ENCODE data around the gene ERC2. TPM values are rescaled to one million over a fixed set of nuclear protein-coding genes. Genes with fewer than 3 reads are reported as not detected.

Gene ERC2
- polyA plus RNA-seq, 2 of the 4 experiments (the other 2 are of a cell fraction): 0.16 TPM; not detected in 1

- Histone ChIP-seq H3K4me3 (no peak overlapping the region), H3K27ac (no peak overlapping the region), H3K4me2 (no peak overlapping the region), H3K9me3 (no peaks in the 10 kb centered on the region), H3K4me1 (no peaks in the 10 kb centered on the region)
- no peak for FAIRE-seq
- ChIA-PET CTCF (no interaction called here), POLR2A (no interaction called here)
- TF ChIP-seq GATA3 (IDR thresholded peaks at IDR 0.05; ENCODE audit: borderline replicate concordance): no peak
- TF ChIP-seq EHMT2 (IDR thresholded peaks at IDR 0.05; ENCODE audit: low read depth): no peak
- TF ChIP-seq POLR2A (IDR thresholded peaks at IDR 0.05; ENCODE audit: low read length): no peak
- no peak for TF ChIP-seq MAFK (IDR thresholded peaks at IDR 0.05; ENCODE audit: partially characterized antibody)
- TF ChIP-seq HMGXB4 (CRISPR knock-in tag; IDR thresholded peaks at IDR 0.05; ENCODE audit: borderline replicate concordance): no peak
- TF ChIP-seq MAZ (IDR thresholded peaks at IDR 0.05; ENCODE audit: borderline replicate concordance, low read depth, low read length): no peak
- no peak for TF ChIP-seq CBX2 (IDR thresholded peaks at IDR 0.05; ENCODE audit: borderline replicate concordance, low read depth)
- TF ChIP-seq RFX5 (IDR thresholded peaks at IDR 0.05): no peak
- TF ChIP-seq RAD21 (conservative IDR thresholded peaks at IDR 0.05 in 1 of 2, IDR thresholded peaks at IDR 0.05 in 1 of 2): no peak
- no peak for TF ChIP-seq BCL3 (IDR thresholded peaks at IDR 0.05)
- TF ChIP-seq HOXA7 (CRISPR knock-in tag; IDR thresholded peaks at IDR 0.05): no peak
- TF ChIP-seq ZC3H11A (IDR thresholded peaks at IDR 0.05): no peak
- ATAC-seq: no peak
- DNase-seq (ENCODE audit: low read depth in 1 of 2, low spot score in 1 of 2): no peak
Observed at GRCh38 chr3:55826097-55826496, 642.2 kb downstream of the ERC2 start.

GRCh38 chr3:55824406-55824805 is 643.9 kb downstream of the ERC2 start:
- POLR2A ChIA-PET: no interaction called here

GRCh38 chr3:55823829-55824228 is 644.4 kb downstream of the ERC2 start:
- ATAC-seq (no peak), FAIRE-seq (no peak), DNase-seq (ENCODE audit: low read depth in 1 of 2, low spot score in 1 of 2) (no peak)
- TF ChIP-seq ZSCAN20 (CRISPR knock-in tag; IDR thresholded peaks at IDR 0.05) (no peak), MYC (IDR thresholded peaks at IDR 0.05; ENCODE audit: borderline replicate concordance, low read length) (no peak), HOXB5 (CRISPR knock-in tag; IDR thresholded peaks at IDR 0.05) (no peak), ZFP36 (IDR thresholded peaks at IDR 0.05; ENCODE audit: borderline replicate concordance, partially characterized antibody) (no peak), NR3C1 (IDR thresholded peaks at IDR 0.05) (no peak), BCL3 (IDR thresholded peaks at IDR 0.05) (no peak), HES2 (IDR thresholded peaks at IDR 0.05) (no peak), RCOR1 (IDR thresholded peaks at IDR 0.05; ENCODE audit: low read depth, low read length) (no peak), CEBPB (IDR thresholded peaks at IDR 0.05) (no peak)
- ChIA-PET POLR2A (no interaction called here), CTCF (no interaction called here)
- Histone ChIP-seq H3K27ac (no peak overlapping the region), H3K4me2 (no peak overlapping the region), H3K9me3 (no peaks in the 10 kb centered on the region), H3K4me1 (no peaks in the 10 kb centered on the region), H3K4me3 (no peak overlapping the region)
- 100% methylated on average over 1 of the region's 1 CpG for WGBS (ENCODE audit: missing lambda C conversion rate)

More at GRCh38 chr3:55824406-55824805, 643.9 kb downstream of the ERC2 start:
- Histone ChIP-seq H3K9me3 (no peaks in the 10 kb centered on the region), H3K4me2 (no peak overlapping the region), H3K4me1 (no peaks in the 10 kb centered on the region), H3K27ac (no peak overlapping the region), H3K4me3 (no peak overlapping the region)
- no peak for TF ChIP-seq HES2 (IDR thresholded peaks at IDR 0.05)
- TF ChIP-seq ZC3H11A (IDR thresholded peaks at IDR 0.05): no peak
- TF ChIP-seq PHF8 (IDR thresholded peaks at IDR 0.05; ENCODE audit: borderline replicate concordance, low read depth): no peak
- ATAC-seq (no peak), DNase-seq (ENCODE audit: low read depth in 1 of 2, low spot score in 1 of 2) (no peak), FAIRE-seq (no peak)
- CTCF ChIA-PET: no interaction called here
